ENCODE measurements around the gene SLC2A8. TPM values are rescaled to one million over a fixed set of nuclear protein-coding genes. Genes with fewer than 3 reads are reported as not detected.

Gene SLC2A8
- total and polyA plus RNA-seq, 10 donors = 10.0 to 32.0 (median 21.0) TPM

GRCh38 chr9:127419348-127419747 is 22.4 kb downstream of the SLC2A8 start:
- TF ChIP-seq POLR2AphosphoS5 (IDR thresholded peaks at IDR 0.05) = peak in 1 of 3 donors; percentile 15
- TF ChIP-seq POLR2A (IDR thresholded peaks at IDR 0.05) = no peak
- TF ChIP-seq, protein P1, sequence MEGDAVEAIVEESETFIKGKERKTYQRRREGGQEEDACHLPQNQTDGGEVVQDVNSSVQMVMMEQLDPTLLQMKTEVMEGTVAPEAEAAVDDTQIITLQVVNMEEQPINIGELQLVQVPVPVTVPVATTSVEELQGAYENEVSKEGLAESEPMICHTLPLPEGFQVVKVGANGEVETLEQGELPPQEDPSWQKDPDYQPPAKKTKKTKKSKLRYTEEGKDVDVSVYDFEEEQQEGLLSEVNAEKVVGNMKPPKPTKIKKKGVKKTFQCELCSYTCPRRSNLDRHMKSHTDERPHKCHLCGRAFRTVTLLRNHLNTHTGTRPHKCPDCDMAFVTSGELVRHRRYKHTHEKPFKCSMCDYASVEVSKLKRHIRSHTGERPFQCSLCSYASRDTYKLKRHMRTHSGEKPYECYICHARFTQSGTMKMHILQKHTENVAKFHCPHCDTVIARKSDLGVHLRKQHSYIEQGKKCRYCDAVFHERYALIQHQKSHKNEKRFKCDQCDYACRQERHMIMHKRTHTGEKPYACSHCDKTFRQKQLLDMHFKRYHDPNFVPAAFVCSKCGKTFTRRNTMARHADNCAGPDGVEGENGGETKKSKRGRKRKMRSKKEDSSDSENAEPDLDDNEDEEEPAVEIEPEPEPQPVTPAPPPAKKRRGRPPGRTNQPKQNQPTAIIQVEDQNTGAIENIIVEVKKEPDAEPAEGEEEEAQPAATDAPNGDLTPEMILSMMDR (IDR thresholded peaks at IDR 0.05 in 8 of 11, conservative IDR thresholded peaks at IDR 0.05 in 3 of 11) = no peak
- Histone ChIP-seq H3K36me3 (no peaks in the 10 kb centered on the region), H3K27ac (peak overlapping the region in 1 of 8 donors; percentile 9), H3K4me1 (peaks cover 0 to 33% (median 21%) of the 10 kb centered on the region in 6 donors), H3K4me3 (no peak overlapping the region), H3K9me3 (no peaks in the 10 kb centered on the region), H3K27me3 (replicated peaks in 1 of 7) (no peaks in the 10 kb centered on the region)
- DNase-seq = no peak
- intact Hi-C loops (cut with DNase I; ENCODE audit: low total_unique reads) = no loop called here
- 77 to 90% (median 83%) methylated on average over 6 of the region's 6 CpGs for WGBS, 5 donors

GRCh38 chr9:127421057-127421456 is 24.1 kb downstream of the SLC2A8 start:
- intact Hi-C loops (cut with DNase I; ENCODE audit: low total_unique reads) = no loop called here
- Histone ChIP-seq H3K27me3 (replicated peaks in 1 of 7) (no peaks in the 10 kb centered on the region), H3K4me1 (peaks cover 13 to 50% (median 37%) of the 10 kb centered on the region in 6 donors), H3K36me3 (no peaks in the 10 kb centered on the region), H3K27ac (no peak overlapping the region), H3K4me3 (no peak overlapping the region), H3K9me3 (no peaks in the 10 kb centered on the region)
- TF ChIP-seq POLR2A (IDR thresholded peaks at IDR 0.05) (no peak), POLR2AphosphoS5 (IDR thresholded peaks at IDR 0.05) (no peak)
- TF ChIP-seq, protein P1 (IDR thresholded peaks at IDR 0.05 in 8 of 11, conservative IDR thresholded peaks at IDR 0.05 in 3 of 11) = no peak
- 88 to 92% (median 90%) methylated on average over 7 of the region's 7 CpGs for WGBS, 5 donors
- DNase-seq = no peak

DNA sequence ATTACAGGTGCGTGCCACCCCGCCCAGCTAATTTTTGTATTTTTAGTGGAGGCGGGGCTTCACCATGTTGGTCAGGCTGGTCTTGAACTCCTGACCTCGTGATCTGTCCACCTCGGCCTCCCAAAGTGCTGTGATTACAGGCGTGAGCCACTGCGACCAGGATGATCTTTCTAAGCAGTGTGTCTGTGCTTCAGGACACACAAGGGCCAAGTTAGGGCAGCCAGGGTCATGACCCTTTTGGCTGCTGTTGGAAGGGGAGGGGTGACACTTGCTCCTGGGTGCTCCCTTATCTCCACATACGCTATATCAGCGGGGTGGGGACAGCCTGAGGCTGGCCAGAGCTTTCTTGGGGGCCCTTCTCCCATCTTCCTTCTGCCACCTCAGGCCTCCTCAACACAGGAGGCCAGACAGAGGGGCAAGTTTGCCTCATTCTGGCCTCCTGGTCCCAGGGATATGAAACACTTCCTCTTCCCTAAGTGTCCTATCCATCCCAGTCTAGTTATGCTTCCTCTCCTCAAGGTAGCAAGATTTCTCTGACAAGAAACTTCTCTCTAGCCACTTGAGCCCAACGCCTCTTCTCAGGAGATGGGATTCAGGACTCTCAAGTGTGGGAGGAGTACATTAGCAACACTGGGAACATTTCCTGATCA is 25.3 kb downstream of the SLC2A8 start:
- 90 to 93% (median 91%) methylated on average over 5 to 10 of the region's 10 CpGs for WGBS, 5 donors
- no peak for TF ChIP-seq POLR2A (IDR thresholded peaks at IDR 0.05)
- no peak for TF ChIP-seq POLR2AphosphoS5 (IDR thresholded peaks at IDR 0.05)
- TF ChIP-seq, protein P1 (IDR thresholded peaks at IDR 0.05 in 8 of 11, conservative IDR thresholded peaks at IDR 0.05 in 3 of 11) = no peak
- no peak for DNase-seq
- H3K9me3 ChIP-seq = no peaks in the 10 kb centered on the region
- peaks cover 21 to 62% (median 47%) of the 10 kb centered on the region in 6 donors for H3K4me1 ChIP-seq
- peak overlapping the region in 2 of 8 donors; percentile 89 to 90 for H3K27ac ChIP-seq
- H3K36me3 ChIP-seq = peaks cover 0 to 5% (median 0%) of the 10 kb centered on the region in 6 donors
- intact Hi-C loops (cut with DNase I; ENCODE audit: low total_unique reads) = no loop called here
- peak overlapping the region in 2 of 8 donors; percentile 77 to 96 for H3K4me3 ChIP-seq
- H3K27me3 ChIP-seq (replicated peaks in 1 of 7) = no peaks in the 10 kb centered on the region

GRCh38 chr9:127422787-127423186 is 25.8 kb downstream of the SLC2A8 start:
- Histone ChIP-seq H3K27ac (peak overlapping the region in 4 of 8 donors; percentile 86 to 92 (median 90)), H3K36me3 (peaks cover 0 to 5% (median 0%) of the 10 kb centered on the region in 6 donors), H3K4me3 (peak overlapping the region in 7 of 8 donors; percentile 77 to 96 (median 93)), H3K27me3 (replicated peaks in 1 of 7) (no peaks in the 10 kb centered on the region), H3K4me1 (peaks cover 21 to 67% (median 47%) of the 10 kb centered on the region in 6 donors), H3K9me3 (no peaks in the 10 kb centered on the region)
- DNase-seq = no peak
- TF ChIP-seq POLR2A (IDR thresholded peaks at IDR 0.05) (no peak), POLR2AphosphoS5 (IDR thresholded peaks at IDR 0.05) (no peak)
- TF ChIP-seq, protein P1 (IDR thresholded peaks at IDR 0.05 in 8 of 11, conservative IDR thresholded peaks at IDR 0.05 in 3 of 11) = no peak
- 63 to 87% (median 65%) methylated on average over 6 of the region's 6 CpGs for WGBS, 5 donors
- intact Hi-C loops (cut with DNase I; ENCODE audit: low total_unique reads) = no loop called here

Data from spleen (tissue), 11 donors.